GM18526 (cell line): ENCODE data around the gene CA12.

Experiments
- POLR2A ChIP-seq: IDR thresholded peaks from 3 replicates; pipeline ENCODE4 v1.6.1; 2011; ENCODE audit not compliant: insufficient read length; ENCODE audit errors: extremely low read depth

Gene CA12

DNA sequence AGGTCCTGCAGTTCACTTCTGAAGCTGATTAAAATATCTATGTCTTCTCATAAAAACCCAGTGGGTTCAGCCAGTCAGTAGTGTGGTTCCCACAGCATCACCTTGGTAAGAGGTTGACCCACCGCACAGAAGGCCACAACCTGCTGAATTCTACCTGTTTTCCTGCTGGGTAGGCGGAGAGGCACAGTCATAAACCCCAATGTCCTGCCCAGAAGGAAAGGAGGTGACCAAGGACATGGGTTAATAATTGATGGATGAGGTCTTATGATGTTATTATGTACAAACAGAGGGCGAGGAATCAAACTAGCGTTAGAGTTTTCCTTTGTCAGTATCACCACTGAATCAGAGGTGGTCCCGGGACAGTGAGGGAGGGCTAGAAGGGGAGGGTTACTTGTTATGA is 27.8 kb downstream of the CA12 start:
- no peak for TF ChIP-seq POLR2A

DNA sequence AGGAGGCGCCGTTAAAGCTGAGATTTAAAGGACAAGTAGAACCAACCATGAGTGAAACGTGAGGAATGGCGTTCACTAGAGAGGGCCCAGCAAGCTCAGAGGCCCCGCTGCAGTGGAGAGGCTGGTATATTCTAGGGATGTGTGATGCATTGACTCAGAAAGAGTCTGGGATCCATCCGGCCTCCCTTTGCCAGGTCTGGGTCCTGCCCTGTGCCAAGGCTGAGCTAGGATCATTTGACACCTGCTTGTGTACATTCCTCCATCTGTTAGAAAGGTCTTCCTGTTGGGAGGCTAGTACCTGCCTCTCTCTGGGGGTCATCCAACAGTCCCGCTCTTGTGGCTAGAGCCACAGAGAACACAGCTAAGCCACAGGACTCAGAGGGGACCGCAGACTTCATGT is 28.4 kb downstream of the CA12 start:
- TF ChIP-seq POLR2A, result no peak

DNA sequence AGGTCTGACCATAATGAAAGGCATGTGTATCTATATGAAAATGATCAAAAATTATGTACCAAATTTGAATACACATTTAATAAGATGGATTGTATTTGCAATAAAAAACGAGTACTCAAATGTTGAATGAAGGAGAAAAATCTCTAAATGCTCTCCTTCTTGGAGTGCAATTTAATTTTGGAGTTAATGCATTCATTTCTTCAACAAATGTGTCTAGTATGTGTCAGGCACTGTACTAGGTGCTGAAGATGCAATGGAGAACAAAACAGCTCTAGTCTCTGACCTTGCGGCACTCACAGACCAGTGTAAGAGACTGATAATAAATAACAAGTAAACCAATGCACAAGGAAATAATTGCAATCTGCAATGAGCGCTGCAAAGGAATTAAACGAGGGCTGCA is 28.8 kb downstream of the CA12 start:
- TF ChIP-seq POLR2A, result no peak

DNA sequence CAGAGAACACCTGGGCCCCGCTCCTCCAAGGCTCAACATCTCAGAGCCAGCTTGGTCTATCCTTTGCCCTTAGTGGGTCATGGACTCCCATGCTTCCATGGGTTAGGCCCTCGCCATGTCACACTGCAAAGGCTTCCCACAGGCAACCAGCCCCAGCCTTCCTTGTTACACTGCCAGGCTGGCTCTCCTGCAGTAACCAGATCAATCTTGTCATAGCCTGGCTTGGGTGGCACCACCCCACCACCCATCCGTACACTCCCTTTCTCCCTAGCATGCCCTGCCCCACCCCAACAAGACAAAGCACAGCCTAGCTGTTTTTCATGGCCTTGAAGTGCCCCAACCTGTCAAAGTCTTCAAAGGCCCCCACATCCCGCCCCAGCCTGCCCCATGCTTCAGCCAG is 30.5 kb downstream of the CA12 start:
- no peak for TF ChIP-seq POLR2A

DNA sequence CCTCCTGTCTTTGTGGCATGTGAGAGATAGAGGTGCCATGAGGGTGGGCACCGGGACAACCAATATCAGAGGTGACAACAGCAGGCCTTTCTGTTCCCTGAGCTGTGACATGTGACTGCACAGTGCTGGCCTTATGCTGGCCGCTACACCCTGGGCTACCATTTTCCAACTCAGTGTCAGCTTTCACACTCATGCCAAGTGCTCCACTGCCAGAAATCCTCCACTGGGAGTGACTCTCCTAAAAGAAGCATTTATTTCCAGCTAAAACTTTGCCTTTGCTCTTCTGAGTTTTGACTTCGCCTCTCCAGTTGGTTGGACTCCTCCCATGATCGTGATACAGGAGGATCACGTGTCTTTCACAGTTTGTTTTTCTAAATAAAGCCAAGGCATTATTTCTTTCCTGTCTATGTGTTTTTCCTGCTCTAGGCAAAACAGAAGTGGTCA is 31.4 kb downstream of the CA12 start:
- no peak for TF ChIP-seq POLR2A

DNA sequence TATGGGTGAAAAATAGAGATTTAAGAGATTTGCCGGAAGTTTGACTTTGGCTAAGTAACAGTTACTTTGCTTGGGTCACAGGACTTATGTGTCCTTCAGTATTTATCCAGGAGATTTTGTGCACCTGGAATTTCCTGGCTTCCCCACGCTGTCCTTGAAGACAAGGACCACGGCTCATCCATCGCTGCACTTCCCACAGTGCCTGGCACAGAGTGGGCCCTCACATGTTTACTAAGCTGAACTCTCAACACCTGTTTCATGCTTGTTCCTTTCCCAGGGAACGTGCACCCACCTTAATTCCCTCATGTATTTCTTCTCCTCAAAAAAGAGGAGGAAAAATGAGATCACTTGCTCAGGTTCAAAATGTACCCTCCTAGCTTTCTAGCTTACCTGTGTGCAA is 32.0 kb downstream of the CA12 start:
- TF ChIP-seq POLR2A, result no peak

DNA sequence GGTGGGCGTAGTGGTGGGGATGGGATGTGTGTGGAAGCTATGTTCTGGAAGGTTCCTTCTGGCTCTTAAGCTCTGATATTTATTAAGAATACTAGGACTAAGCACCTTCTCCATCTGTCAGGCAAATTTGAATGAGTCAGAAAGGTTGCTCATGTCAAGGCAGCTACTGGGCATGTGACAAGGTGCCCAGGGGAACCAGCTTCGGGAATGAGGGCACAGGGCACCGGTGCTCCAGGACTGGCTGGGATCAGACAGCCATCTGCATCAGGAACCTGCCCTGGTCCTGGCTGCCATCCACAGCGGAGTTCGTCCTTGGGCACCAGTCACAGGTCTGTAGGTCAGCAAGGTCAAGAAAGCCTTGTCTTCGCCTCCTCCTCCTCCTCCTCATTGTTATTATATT is 32.5 kb downstream of the CA12 start:
- TF ChIP-seq POLR2A, result no peak

DNA sequence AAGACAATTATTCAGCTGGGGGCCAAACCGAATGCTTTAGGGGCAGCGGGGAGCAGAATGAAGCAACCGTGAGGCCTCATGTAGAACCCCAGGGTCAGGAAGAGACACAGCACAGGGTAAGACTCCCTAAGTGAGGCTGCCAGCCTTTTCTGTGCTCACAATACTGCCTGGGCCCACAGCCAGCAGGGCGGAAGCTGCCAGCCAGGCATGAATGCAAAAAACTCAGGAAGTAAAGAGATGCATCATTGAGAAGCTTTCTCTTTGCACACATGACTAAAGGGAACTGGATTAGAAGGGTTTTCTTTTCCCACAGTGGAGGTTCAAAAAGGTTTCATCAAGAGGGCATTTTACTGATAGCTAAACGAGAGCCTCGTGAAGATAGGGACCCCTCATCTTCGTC is 33.3 kb downstream of the CA12 start:
- TF ChIP-seq POLR2A, result no peak

DNA sequence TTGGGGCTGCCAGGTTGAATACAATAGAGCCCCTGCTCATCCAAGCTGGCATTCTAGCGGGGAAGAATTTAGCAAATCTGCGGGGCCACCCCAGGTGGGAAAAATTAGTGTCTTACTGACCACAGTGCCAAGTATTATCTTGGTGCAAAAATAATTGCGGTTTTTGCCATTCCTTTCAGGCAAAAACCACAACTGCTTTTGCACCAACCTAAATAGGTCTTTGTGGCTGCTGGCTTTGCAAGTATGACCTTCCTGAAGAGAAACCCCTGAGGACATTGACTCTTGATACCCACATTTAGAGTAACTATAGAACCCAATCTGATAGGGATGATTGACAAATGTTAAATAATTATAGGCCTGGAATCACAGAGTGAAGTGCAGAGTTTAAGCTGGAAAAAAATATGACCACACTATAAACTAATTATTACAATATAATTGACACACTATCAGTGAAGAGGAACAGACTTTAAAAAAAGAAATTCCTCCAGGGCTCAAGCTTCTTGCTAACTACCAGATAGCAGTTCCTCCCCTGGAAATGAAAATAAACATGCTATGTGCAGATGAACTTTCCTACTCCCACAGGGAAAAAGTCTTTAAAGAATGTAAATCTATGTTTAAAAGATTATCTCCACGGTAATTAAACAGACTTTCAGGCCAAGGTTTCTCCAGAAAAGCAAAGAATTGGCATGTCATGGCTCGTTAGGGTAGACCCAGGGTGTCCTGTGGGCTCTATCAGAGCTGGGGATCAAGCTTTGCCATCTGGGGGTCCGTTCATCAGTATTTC is 34.4 kb downstream of the CA12 start:
- TF ChIP-seq POLR2A, result no peak

DNA sequence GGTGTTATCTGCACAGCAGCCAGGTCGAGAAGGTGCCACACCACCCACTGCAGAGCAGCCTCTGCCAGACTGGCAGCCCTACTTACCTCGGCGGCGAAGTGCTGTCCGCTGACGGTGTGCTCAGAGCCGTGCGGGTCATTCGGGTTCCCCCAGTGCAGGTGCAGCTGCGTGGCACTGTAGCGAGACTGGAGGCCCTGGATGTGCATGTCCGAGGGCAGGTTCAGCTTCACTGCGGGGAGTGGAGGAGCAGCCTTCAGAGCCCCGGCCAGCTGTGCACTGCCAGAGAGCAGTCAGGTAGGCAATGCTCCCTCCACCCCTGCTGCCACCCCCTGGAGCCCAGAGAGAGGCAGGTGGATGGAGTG is 36.3 kb downstream of the CA12 start:
- TF ChIP-seq POLR2A, result no peak

DNA sequence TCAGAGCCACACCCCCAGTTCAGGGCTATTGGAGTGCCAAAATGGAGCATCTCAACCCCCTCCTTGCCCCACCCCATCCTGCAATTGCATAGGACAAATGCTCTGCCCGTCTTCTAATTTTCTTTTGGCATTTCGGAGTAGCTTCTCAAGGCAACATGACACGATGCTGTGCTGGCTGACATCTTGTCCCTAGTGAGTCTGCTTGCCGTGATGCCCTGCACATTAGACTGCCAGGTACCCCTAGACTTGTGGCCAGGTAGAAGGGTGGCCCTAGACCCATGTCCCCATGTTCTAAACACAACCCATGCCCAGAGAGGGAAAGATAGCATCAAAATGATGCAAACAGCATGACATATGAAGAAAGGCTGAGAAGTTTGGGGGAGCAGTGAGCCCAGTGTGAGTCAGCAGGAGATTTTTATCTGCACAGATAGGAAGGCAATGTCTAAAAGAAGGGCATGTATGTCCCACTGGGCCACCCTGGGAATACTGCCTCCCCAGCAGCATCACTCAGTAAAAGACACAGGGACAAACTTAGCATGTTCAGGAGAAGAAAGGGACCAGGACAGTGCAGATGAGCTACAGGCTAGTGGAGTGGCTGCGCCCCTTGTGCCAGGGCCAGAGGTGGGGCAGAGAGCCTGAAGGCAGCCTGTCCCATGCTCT is 36.8 kb downstream of the CA12 start:
- no peak for TF ChIP-seq POLR2A

DNA sequence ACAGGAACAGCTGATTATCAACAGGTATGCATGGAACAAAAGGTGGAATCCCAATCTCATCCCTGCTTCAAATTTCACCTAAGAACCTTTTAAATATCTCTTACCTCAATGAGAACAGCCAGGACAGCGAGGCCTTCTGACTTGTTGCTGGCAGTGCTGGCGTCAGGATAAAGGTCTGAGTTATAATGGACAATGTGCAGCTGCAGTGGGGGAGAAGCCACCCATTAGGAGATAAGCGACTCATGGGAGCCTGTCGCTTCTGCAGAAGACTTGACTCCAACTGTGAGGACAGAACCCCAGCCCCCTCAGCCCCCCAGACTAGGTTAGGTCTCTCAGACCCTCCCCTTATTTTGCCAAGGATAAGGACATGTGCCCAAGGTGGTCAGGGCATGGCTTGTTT is 39.7 kb downstream of the CA12 start:
- no peak for TF ChIP-seq POLR2A

DNA sequence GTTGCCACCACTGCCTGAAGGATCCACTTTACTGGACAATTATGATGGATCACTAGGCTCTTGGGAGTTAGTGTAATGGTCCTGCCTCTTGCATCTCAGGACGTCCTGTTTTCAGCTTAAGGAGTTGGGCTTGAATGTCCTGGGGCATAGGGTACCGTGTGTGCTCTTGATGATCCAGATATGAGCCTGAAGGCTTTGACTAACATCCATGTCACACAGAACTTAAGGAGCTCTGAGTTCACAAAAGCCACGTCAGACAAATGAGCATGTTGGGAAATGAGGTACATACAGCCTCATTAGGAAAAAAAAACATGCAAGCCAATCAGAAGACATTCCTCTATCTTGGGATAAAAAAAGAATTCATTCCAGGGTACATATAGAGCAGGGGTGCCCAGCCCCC is 40.8 kb downstream of the CA12 start:
- TF ChIP-seq POLR2A, result no peak

DNA sequence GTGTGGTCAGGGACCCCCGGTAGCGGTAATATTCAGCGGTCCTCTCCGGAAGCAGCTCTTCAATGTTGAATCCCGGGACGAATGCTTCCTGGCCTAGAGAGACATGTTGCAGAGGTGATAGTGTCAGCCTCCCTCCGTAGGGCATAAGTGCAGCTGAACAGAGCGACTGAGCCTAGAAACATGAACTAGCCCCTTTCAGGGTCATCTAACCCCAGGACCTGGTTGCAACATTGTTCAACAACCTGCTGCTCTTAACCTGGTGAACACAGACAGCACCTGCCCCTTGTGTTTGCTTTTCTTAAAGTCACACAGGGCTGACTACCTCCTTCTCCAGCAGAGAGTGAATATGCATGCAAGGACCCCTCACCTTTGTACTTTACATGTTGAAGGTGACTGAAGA is 41.3 kb downstream of the CA12 start:
- no peak for TF ChIP-seq POLR2A

DNA sequence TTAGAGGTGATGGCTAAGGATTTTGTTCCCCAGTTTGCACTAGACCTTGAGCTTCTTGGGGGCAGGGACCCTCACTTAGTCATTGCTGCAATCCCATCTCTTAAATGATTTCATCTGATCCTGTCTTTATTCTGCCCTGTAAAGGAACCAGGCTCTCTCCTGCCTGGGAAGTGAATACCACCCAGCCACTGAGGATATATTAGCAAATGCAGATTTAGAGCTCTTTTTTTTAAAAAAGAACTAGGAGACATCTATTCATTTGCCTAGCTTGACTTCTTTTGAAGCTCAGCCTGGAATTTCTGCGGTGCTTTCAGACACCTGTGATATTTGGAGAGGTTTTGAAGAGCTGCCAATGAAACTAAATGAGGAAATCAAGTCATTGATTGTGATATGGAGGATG is 41.8 kb downstream of the CA12 start:
- TF ChIP-seq POLR2A, result no peak

DNA sequence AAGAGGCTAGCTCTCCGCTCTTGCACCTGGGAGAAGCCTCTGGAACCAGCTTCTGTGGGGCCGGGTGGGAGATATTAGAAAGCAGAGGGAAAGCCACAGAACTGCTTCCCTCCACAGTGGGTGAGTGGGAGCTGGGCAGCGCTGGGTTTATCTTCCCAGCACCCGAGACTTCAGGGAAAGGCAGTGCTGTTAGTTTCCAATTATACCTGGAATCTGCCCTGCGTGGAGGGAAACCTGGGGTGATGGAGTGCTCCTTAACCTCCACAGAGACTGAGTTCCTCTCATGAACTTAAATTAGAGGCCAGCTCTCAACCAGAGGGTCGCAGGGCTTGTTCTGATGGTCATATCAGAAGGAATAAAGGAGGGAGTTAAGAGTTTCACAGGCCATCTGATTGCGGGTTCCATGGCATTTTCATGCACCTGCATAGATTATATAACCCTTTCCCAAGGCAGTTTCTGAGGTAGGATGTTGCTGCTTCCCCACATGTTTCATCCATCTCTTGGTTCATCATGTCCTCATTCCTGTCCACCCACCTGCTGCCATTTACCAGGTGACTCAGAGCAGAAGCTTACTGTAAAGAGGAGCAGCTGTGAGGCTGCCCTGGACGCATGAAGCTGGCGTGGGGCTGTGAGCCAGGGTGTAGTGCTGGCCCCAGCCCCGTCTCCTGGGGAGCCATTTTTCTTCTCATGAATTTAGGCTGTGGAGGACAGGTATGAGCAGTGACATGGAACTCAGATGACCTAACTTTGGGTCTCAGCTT is 42.5 kb downstream of the CA12 start:
- TF ChIP-seq POLR2A, result no peak
